Thymus (tissue), 11 donors: Measurements from ENCODE around the gene ARHGEF7. TPM values are rescaled to one million over a fixed set of nuclear protein-coding genes. Genes with fewer than 3 reads are reported as not detected.

Experiments
- DNase-seq, 9 donors: peaks; one replicate each; pipeline ENCODE4 v3.0.0-alpha.2; 2013; ENCODE audit warnings: low spot score in 9 of 9, low read depth in 6 of 9, missing footprints in 1 of 9
- H3K27ac ChIP-seq, 2 donors: one replicate each; pipeline ENCODE4 v1.5.1; 2013; ENCODE audit warnings: control low read depth in 1 of 2, low read depth in 1 of 2, low read length in 1 of 2, mild to moderate bottlenecking in 1 of 2, moderate library complexity in 1 of 2
- H3K27me3 ChIP-seq, 2 donors: one replicate each; pipeline ENCODE4 v1.5.1; 2013; ENCODE audit warnings: low read length in 1 of 2; ENCODE audit not compliant: control insufficient read depth in 2 of 2, insufficient read depth in 1 of 2
- H3K36me3 ChIP-seq, 2 donors: one replicate each; pipeline ENCODE4 v1.5.1; 2013; ENCODE audit warnings: low read length in 1 of 2, mild to moderate bottlenecking in 1 of 2, moderate library complexity in 1 of 2; ENCODE audit not compliant: control insufficient read depth in 2 of 2, insufficient read depth in 2 of 2
- H3K4me1 ChIP-seq, 2 donors: one replicate each; pipeline ENCODE4 v1.5.1; 2013; ENCODE audit warnings: low read length in 2 of 2; ENCODE audit not compliant: control insufficient read depth in 2 of 2, insufficient read depth in 2 of 2
- H3K4me3 ChIP-seq, 2 donors: one replicate each; pipeline ENCODE4 v1.5.1; 2013; ENCODE audit warnings: low read length in 2 of 2, control low read depth in 1 of 2, mild to moderate bottlenecking in 1 of 2
- H3K9me3 ChIP-seq, 2 donors: one replicate each; pipeline ENCODE4 v1.5.1; 2013; ENCODE audit warnings: low read length in 1 of 2, mild to moderate bottlenecking in 1 of 2; ENCODE audit not compliant: control insufficient read depth in 2 of 2, insufficient read depth in 1 of 2
- WGBS: extraction: QIAGEN DNeasy Blood & Tissue Kit; methylation state at CpG from one replicate; pipeline ENCODE4 v1.1.7; 2013; 5-methylcytosine and 5-hydroxymethylcytosine counted together
- polyA plus RNA-seq: library from polyadenylated mRNA; stranded (reverse); fragments of 200-250 nt; gene quantifications from one replicate; pipeline ENCODE4 v1.2.3, GENCODE V29; 2013
- total RNA-seq: library from RNA; stranded (reverse); fragments of 120-200 nt; gene quantifications from one replicate; pipeline ENCODE4 v1.2.4, GENCODE V29; 2013
- donor health status: healthy.

Gene ARHGEF7
- total and polyA plus RNA-seq, 2 donors: 60.4 to 71.9 TPM

GRCh38 chr13:111176421-111176820, 61.3 kb downstream of the ARHGEF7 start:
- Histone ChIP-seq H3K9me3 (peaks cover 1 to 7% of the 10 kb centered on the region in 2 donors), H3K27me3 (no peaks in the 10 kb centered on the region), H3K4me1 (peaks cover 73 to 97% of the 10 kb centered on the region in 2 donors), H3K36me3 (peaks cover 9 to 44% of the 10 kb centered on the region in 2 donors), H3K27ac (peak overlapping the region; percentile 88 to 99), H3K4me3 (no peak overlapping the region)
- WGBS: 96% methylated on average over 8 of the region's 8 CpGs
- DNase-seq: no peak

- peak in 3 of 9 donors; percentile 81 to 90 (median 85) for DNase-seq
- Histone ChIP-seq H3K4me1 (peaks cover 73 to 98% of the 10 kb centered on the region in 2 donors), H3K4me3 (peak overlapping the region; percentile 7 to 45), H3K27ac (peak overlapping the region; percentile 88 to 99), H3K9me3 (peaks cover 1 to 7% of the 10 kb centered on the region in 2 donors), H3K27me3 (no peaks in the 10 kb centered on the region), H3K36me3 (peaks cover 12 to 44% of the 10 kb centered on the region in 2 donors)
- 29% methylated on average over 14 of the region's 14 CpGs for WGBS
Measured at GRCh38 chr13:111177081-111177711, 62.1 kb downstream of the ARHGEF7 start.

GRCh38 chr13:111177921-111178320, 62.8 kb downstream of the ARHGEF7 start:
- H3K9me3 ChIP-seq: peaks cover 1 to 7% of the 10 kb centered on the region in 2 donors
- WGBS: 76% methylated on average over 6 of the region's 6 CpGs
- peak in 1 of 9 donors; percentile 43 for DNase-seq
- H3K4me3 ChIP-seq: peak overlapping the region; percentile 7 to 45
- H3K36me3 ChIP-seq: peaks cover 13 to 44% of the 10 kb centered on the region in 2 donors
- H3K27ac ChIP-seq: peak overlapping the region; percentile 88 to 99
- no peaks in the 10 kb centered on the region for H3K27me3 ChIP-seq
- peaks cover 78 to 100% of the 10 kb centered on the region in 2 donors for H3K4me1 ChIP-seq

- peak overlapping the region; percentile 95 to 99 for H3K27ac ChIP-seq
- DNase-seq: peak in 1 of 9 donors; percentile 34
- peaks cover 83 to 100% of the 10 kb centered on the region in 2 donors for H3K4me1 ChIP-seq
- no peaks in the 10 kb centered on the region for H3K27me3 ChIP-seq
- 66% methylated on average over 4 of the region's 4 CpGs for WGBS
- H3K36me3 ChIP-seq: peaks cover 9 to 39% of the 10 kb centered on the region in 2 donors
- peak overlapping the region in 1 of 2 donors; percentile 45 for H3K4me3 ChIP-seq
- peaks cover 1 to 7% of the 10 kb centered on the region in 2 donors for H3K9me3 ChIP-seq
Measured at GRCh38 chr13:111178402-111178801, 63.3 kb downstream of the ARHGEF7 start.

- H3K27ac ChIP-seq: peak overlapping the region; percentile 95 to 99
- H3K9me3 ChIP-seq: peaks cover 1 to 7% of the 10 kb centered on the region in 2 donors
- H3K27me3 ChIP-seq: no peaks in the 10 kb centered on the region
- peak overlapping the region; percentile 1 to 13 for H3K4me3 ChIP-seq
- peak in 5 of 9 donors; percentile 72 to 92 (median 75) for DNase-seq
- peaks cover 89 to 100% of the 10 kb centered on the region in 2 donors for H3K4me1 ChIP-seq
- peaks cover 6 to 35% of the 10 kb centered on the region in 2 donors for H3K36me3 ChIP-seq
- WGBS: 21% methylated on average over 6 of the region's 6 CpGs
Measured at GRCh38 chr13:111179908-111180760, 65.0 kb downstream of the ARHGEF7 start.

GRCh38 chr13:111181977-111182376, 66.9 kb downstream of the ARHGEF7 start:
- DNase-seq: no peak
- Histone ChIP-seq H3K4me1 (peaks cover 89 to 99% of the 10 kb centered on the region in 2 donors), H3K36me3 (peaks cover 8 to 19% of the 10 kb centered on the region in 2 donors), H3K9me3 (no peaks in the 10 kb centered on the region), H3K27me3 (no peaks in the 10 kb centered on the region), H3K4me3 (no peak overlapping the region), H3K27ac (peak overlapping the region; percentile 79 to 99)
- 98% methylated on average over 14 of the region's 14 CpGs for WGBS

GRCh38 chr13:111183087-111183645, 68.1 kb downstream of the ARHGEF7 start:
- Histone ChIP-seq H3K36me3 (peaks cover 15 to 16% of the 10 kb centered on the region in 2 donors), H3K27me3 (no peaks in the 10 kb centered on the region), H3K9me3 (no peaks in the 10 kb centered on the region), H3K4me1 (peaks cover 90 to 99% of the 10 kb centered on the region in 2 donors), H3K4me3 (peak overlapping the region in 1 of 2 donors; percentile 15), H3K27ac (peak overlapping the region; percentile 79 to 99)
- 64% methylated on average over 6 of the region's 6 CpGs for whole genome bisulfite sequencing
- DNase-seq: peak in 1 of 9 donors; percentile 69

- WGBS: 82% methylated on average over 10 of the region's 10 CpGs
- H3K36me3 ChIP-seq: peaks cover 11 to 18% of the 10 kb centered on the region in 2 donors
- H3K9me3 ChIP-seq: no peaks in the 10 kb centered on the region
- H3K27ac ChIP-seq: peak overlapping the region; percentile 96 to 99
- no peaks in the 10 kb centered on the region for H3K27me3 ChIP-seq
- DNase-seq: no peak
- H3K4me3 ChIP-seq: peak overlapping the region; percentile 58 to 67
- H3K4me1 ChIP-seq: peaks cover 86 to 97% of the 10 kb centered on the region in 2 donors
Measured at GRCh38 chr13:111183959-111184358, 68.8 kb downstream of the ARHGEF7 start.
